ENCODE data around the gene ATP2B2. TPM values are rescaled to one million over a fixed set of nuclear protein-coding genes. Genes with fewer than 3 reads are reported as not detected.

The ATP2B2 gene
- total RNA-seq, 1 experiment from 2014 or later = not detected

- DNase-seq = no peak
- Mint-ChIP-seq H3K9me3 (ENCODE audit: unreplicated experiment) (no peaks in the 10 kb centered on the region), H3K27ac (ENCODE audit: unreplicated experiment) (peak overlapping the region; percentile 90), H3K27me3 (ENCODE audit: insufficient read depth, unreplicated experiment) (no peaks in the 10 kb centered on the region), H3K36me3 (ENCODE audit: insufficient read depth, unreplicated experiment) (peaks cover 48% of the 10 kb centered on the region), H3K4me3 (ENCODE audit: unreplicated experiment) (peak overlapping the region; percentile 82), H3K4me1 (ENCODE audit: low read depth, unreplicated experiment) (no peaks in the 10 kb centered on the region)
- TF ChIP-seq, protein P1, sequence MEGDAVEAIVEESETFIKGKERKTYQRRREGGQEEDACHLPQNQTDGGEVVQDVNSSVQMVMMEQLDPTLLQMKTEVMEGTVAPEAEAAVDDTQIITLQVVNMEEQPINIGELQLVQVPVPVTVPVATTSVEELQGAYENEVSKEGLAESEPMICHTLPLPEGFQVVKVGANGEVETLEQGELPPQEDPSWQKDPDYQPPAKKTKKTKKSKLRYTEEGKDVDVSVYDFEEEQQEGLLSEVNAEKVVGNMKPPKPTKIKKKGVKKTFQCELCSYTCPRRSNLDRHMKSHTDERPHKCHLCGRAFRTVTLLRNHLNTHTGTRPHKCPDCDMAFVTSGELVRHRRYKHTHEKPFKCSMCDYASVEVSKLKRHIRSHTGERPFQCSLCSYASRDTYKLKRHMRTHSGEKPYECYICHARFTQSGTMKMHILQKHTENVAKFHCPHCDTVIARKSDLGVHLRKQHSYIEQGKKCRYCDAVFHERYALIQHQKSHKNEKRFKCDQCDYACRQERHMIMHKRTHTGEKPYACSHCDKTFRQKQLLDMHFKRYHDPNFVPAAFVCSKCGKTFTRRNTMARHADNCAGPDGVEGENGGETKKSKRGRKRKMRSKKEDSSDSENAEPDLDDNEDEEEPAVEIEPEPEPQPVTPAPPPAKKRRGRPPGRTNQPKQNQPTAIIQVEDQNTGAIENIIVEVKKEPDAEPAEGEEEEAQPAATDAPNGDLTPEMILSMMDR (IDR thresholded peaks at IDR 0.05; ENCODE audit: insufficient read depth in 1 of 2, low read depth in 1 of 2, low read length in 1 of 2, severe bottlenecking in 1 of 2, unreplicated experiment in 1 of 2) = no peak
- ChIA-PET CTCF (no interaction called here), POLR2A (no interaction called here)
- Histone ChIP-seq H3K9me3 (no peaks in the 10 kb centered on the region), H3K4me3 (ENCODE audit: low read depth, low read length) (peak overlapping the region; percentile 73), H3K27me3 (replicated peaks; ENCODE audit: control insufficient read depth, insufficient read depth, low read length) (no peaks in the 10 kb centered on the region), H3K36me3 (ENCODE audit: control insufficient read depth, insufficient read depth, low read length) (peaks cover 5% of the 10 kb centered on the region), H3K4me1 (peaks cover 22% of the 10 kb centered on the region)
- BruUV-seq (replicated peaks) = no TSS peak
- intact Hi-C loops (cut with micrococcal nuclease; ENCODE audit: unreplicated experiment) = no loop called here
These were observed 185.6 kb downstream of the ATP2B2 start for GRCh38 chr3:10319804-10320203.

GRCh38 chr3:10319251-10319650, 186.1 kb downstream of the ATP2B2 start:
- H3K9me3 ChIP-seq = no peaks in the 10 kb centered on the region
- peaks cover 22% of the 10 kb centered on the region for H3K4me1 ChIP-seq
- Mint-ChIP-seq H3K9me3 (ENCODE audit: unreplicated experiment) (no peaks in the 10 kb centered on the region), H3K27me3 (ENCODE audit: insufficient read depth, unreplicated experiment) (no peaks in the 10 kb centered on the region), H3K36me3 (ENCODE audit: insufficient read depth, unreplicated experiment) (peaks cover 54% of the 10 kb centered on the region), H3K4me3 (ENCODE audit: unreplicated experiment) (peak overlapping the region; percentile 82), H3K4me1 (ENCODE audit: low read depth, unreplicated experiment) (no peaks in the 10 kb centered on the region), H3K27ac (ENCODE audit: unreplicated experiment) (peak overlapping the region; percentile 90)
- H3K36me3 ChIP-seq (ENCODE audit: control insufficient read depth, insufficient read depth, low read length) = peaks cover 5% of the 10 kb centered on the region
- no peak for DNase-seq
- peak overlapping the region; percentile 73; the same call in 1 of the 2 replicates for H3K4me3 ChIP-seq (ENCODE audit: low read depth, low read length)
- H3K27me3 ChIP-seq (replicated peaks; ENCODE audit: control insufficient read depth, insufficient read depth, low read length) = no peaks in the 10 kb centered on the region
- TF ChIP-seq, protein P1 (IDR thresholded peaks at IDR 0.05; ENCODE audit: insufficient read depth in 1 of 2, low read depth in 1 of 2, low read length in 1 of 2, severe bottlenecking in 1 of 2, unreplicated experiment in 1 of 2) = no peak
- ChIA-PET POLR2A (no interaction called here), CTCF (no interaction called here)
- intact Hi-C loops (cut with micrococcal nuclease; ENCODE audit: unreplicated experiment) = no loop called here
- no TSS peak for BruUV-seq (replicated peaks)

GRCh38 chr3:10317961-10318350, 187.4 kb downstream of the ATP2B2 start:
- H3K27me3 ChIP-seq (replicated peaks; ENCODE audit: control insufficient read depth, insufficient read depth, low read length) = no peaks in the 10 kb centered on the region
- no peak for DNase-seq
- POLR2A ChIA-PET = no interaction called here
- TF ChIP-seq, protein P1 (IDR thresholded peaks at IDR 0.05; ENCODE audit: insufficient read depth in 1 of 2, low read depth in 1 of 2, low read length in 1 of 2, severe bottlenecking in 1 of 2, unreplicated experiment in 1 of 2) = no peak
- H3K4me3 ChIP-seq (ENCODE audit: low read depth, low read length) = no peak overlapping the region
- intact Hi-C loops (cut with micrococcal nuclease; ENCODE audit: unreplicated experiment) = no loop called here
- no TSS peak for BruUV-seq (replicated peaks)
- no peak overlapping the region for H3K27ac Mint-ChIP-seq (ENCODE audit: unreplicated experiment)
- H3K4me1 ChIP-seq = peaks cover 22% of the 10 kb centered on the region
- H3K36me3 ChIP-seq (ENCODE audit: control insufficient read depth, insufficient read depth, low read length) = peaks cover 7% of the 10 kb centered on the region
- H3K4me1 Mint-ChIP-seq (ENCODE audit: low read depth, unreplicated experiment) = no peaks in the 10 kb centered on the region
- CTCF ChIA-PET = no interaction called here
- no peaks in the 10 kb centered on the region for H3K27me3 Mint-ChIP-seq (ENCODE audit: insufficient read depth, unreplicated experiment)
- no peaks in the 10 kb centered on the region for H3K9me3 Mint-ChIP-seq (ENCODE audit: unreplicated experiment)
- peak overlapping the region; percentile 48 for H3K4me3 Mint-ChIP-seq (ENCODE audit: unreplicated experiment)
- H3K9me3 ChIP-seq = no peaks in the 10 kb centered on the region
- peaks cover 66% of the 10 kb centered on the region for H3K36me3 Mint-ChIP-seq (ENCODE audit: insufficient read depth, unreplicated experiment)
